IMR-90 (cell line): ENCODE results near the gene AP4S1. TPM values are rescaled to one million over a fixed set of nuclear protein-coding genes. Genes with fewer than 3 reads are reported as not detected.

ENCODE experiments used
- ATAC-seq: fragments of 200-7000 bp; cut with Tn5 transposase; 2 replicates; pipeline ENCODE4 v1.9.1; 2020; ENCODE audit warnings: low read depth, mild to moderate bottlenecking, moderate library complexity
- Bru-seq: library from RNA; stranded (reverse); fragments of 400-500 nt; gene quantifications from one replicate; lab custom pipeline; 2021; lab: Mats Ljungman, UMichigan
- BruChase-seq, 2 experiments: library from RNA; stranded (reverse); fragments of 400-500 nt; gene quantifications; one replicate each; lab custom pipeline; 2021; lab: Mats Ljungman, UMichigan
- BruUV-seq: library from RNA; stranded (reverse); fragments of 400-500 nt; replicated peaks from 2 replicates; lab custom pipeline; 2021; lab: Mats Ljungman, UMichigan
- CTCF ChIA-PET: fragments of 300-600 bp; formaldehyde crosslinking; extraction: SDS; loops from one replicate; lab custom pipeline; 2021; ENCODE audit warnings: antibody characterized with exemption; lab: Yijun Ruan, JAX
- POLR2A ChIA-PET: fragments of 300-600 bp; sonication (Branson Sonifier 250); formaldehyde crosslinking; loops from one replicate; lab custom pipeline; 2022; ENCODE audit warnings: antibody characterized with exemption; ENCODE audit not compliant: unreplicated experiment; lab: Charles Lee
- DNase-seq: peaks from one replicate; pipeline ENCODE4 v3.0.0; 2013
- H2AFZ ChIP-seq: replicated peaks from 2 replicates; pipeline ENCODE3; 2013; ENCODE audit warnings: low read length, mild to moderate bottlenecking; ENCODE audit not compliant: poor library complexity
- H2AK5ac ChIP-seq: 2 replicates; pipeline ENCODE4 v1.6.1; 2013; ENCODE audit warnings: low read depth, low read length, inconsistent platforms
- H2AK9ac ChIP-seq: replicated peaks from 2 replicates; pipeline ENCODE3; 2013; ENCODE audit warnings: mild to moderate bottlenecking, low read depth, low read length, moderate library complexity; ENCODE audit not compliant: poor library complexity
- H2BK120ac ChIP-seq: 2 replicates; pipeline ENCODE4 v1.6.1; 2013; ENCODE audit warnings: low read depth, low read length, inconsistent platforms
- H2BK15ac ChIP-seq: 3 replicates; pipeline ENCODE4 v1.6.1; 2013; ENCODE audit warnings: low read depth, low read length, inconsistent platforms
- H2BK20ac ChIP-seq: 2 replicates; pipeline ENCODE4 v1.6.1; 2013; ENCODE audit warnings: low read depth, mild to moderate bottlenecking, inconsistent platforms, low read length, moderate library complexity
- H2BK5ac ChIP-seq: 2 replicates; pipeline ENCODE4 v1.6.1; 2013; ENCODE audit warnings: mild to moderate bottlenecking, low read depth, low read length, inconsistent platforms; ENCODE audit not compliant: poor library complexity, severe bottlenecking
- H3K14ac ChIP-seq: replicated peaks from 2 replicates; pipeline ENCODE4 v1.6.1; 2013; ENCODE audit warnings: low read depth, low read length, inconsistent platforms
- H3K18ac ChIP-seq: 2 replicates; pipeline ENCODE4 v1.6.1; 2013; ENCODE audit warnings: low read depth, low read length, control low read depth
- H3K23ac ChIP-seq: 2 replicates; pipeline ENCODE4 v1.6.1; 2013; ENCODE audit warnings: low read depth, low read length, inconsistent platforms
- H3K27ac ChIP-seq: 2 replicates; pipeline ENCODE4 v1.5.1; 2013; ENCODE audit warnings: mild to moderate bottlenecking, control low read depth, low read length; ENCODE audit not compliant: insufficient read depth
- H3K27me3 ChIP-seq: 2 replicates; pipeline ENCODE4 v1.6.1; 2013; ENCODE audit warnings: low read length; ENCODE audit not compliant: control insufficient read depth, insufficient read depth
- H3K36me3 ChIP-seq: 2 replicates; pipeline ENCODE4 v1.6.1; 2013; ENCODE audit warnings: low read length, mixed read lengths; ENCODE audit not compliant: control insufficient read depth, insufficient read depth
- H3K4ac ChIP-seq: 2 replicates; pipeline ENCODE4 v1.6.1; 2013; ENCODE audit warnings: low read depth, low read length, inconsistent platforms
- H3K4me1 ChIP-seq: 2 replicates; pipeline ENCODE4 v1.6.1; 2013; ENCODE audit warnings: low read length, mixed read lengths; ENCODE audit not compliant: control insufficient read depth, insufficient read depth
- H3K4me2 ChIP-seq: 2 replicates; pipeline ENCODE4 v1.6.1; 2013; ENCODE audit warnings: low read depth, mild to moderate bottlenecking, control low read depth, low read length, moderate library complexity
- H3K4me3 ChIP-seq: 2 replicates; pipeline ENCODE4 v1.5.1; 2013; ENCODE audit warnings: low read depth, mild to moderate bottlenecking, control low read depth, low read length, moderate library complexity; ENCODE audit not compliant: insufficient read depth
- H3K56ac ChIP-seq: 2 replicates; pipeline ENCODE4 v1.6.1; 2013; ENCODE audit warnings: low read length, inconsistent platforms; ENCODE audit not compliant: insufficient read depth; ENCODE audit errors: extremely low read depth
- H3K79me1 ChIP-seq, 2 experiments: 2 replicates each; pipeline ENCODE4 v1.6.1; 2013; ENCODE audit warnings: low read length in 2 of 2, inconsistent platforms in 1 of 2, low read depth in 1 of 2
- H3K9ac ChIP-seq: 2 replicates; pipeline ENCODE4 v1.6.1; 2013; ENCODE audit warnings: low read depth, low read length, control low read depth
- H3K9me1 ChIP-seq: 2 replicates; pipeline ENCODE4 v1.6.1; 2013; ENCODE audit warnings: low read length, inconsistent platforms; ENCODE audit not compliant: insufficient read depth
- H3K9me3 ChIP-seq: 2 replicates; pipeline ENCODE4 v1.6.1; 2013; ENCODE audit warnings: low read length; ENCODE audit not compliant: control insufficient read depth, insufficient read depth
- H4K20me1 ChIP-seq: 2 replicates; pipeline ENCODE4 v1.6.1; 2013; ENCODE audit warnings: low read length, inconsistent platforms; ENCODE audit not compliant: insufficient read depth
- H4K5ac ChIP-seq: 2 replicates; pipeline ENCODE4 v1.6.1; 2013; ENCODE audit warnings: mild to moderate bottlenecking, low read depth, low read length, control low read depth
- H4K8ac ChIP-seq, 2 experiments: 2 replicates each; pipeline ENCODE4 v1.6.1; 2013; ENCODE audit warnings: low read depth in 2 of 2, low read length in 2 of 2, control low read depth in 1 of 2, inconsistent platforms in 1 of 2
- H4K91ac ChIP-seq: 2 replicates; pipeline ENCODE4 v1.6.1; 2013; ENCODE audit warnings: low read depth, low read length, inconsistent platforms; ENCODE audit not compliant: insufficient read depth
- MXI1 ChIP-seq: IDR thresholded peaks from 2 replicates; pipeline ENCODE4 v1.6.1; 2012; ENCODE audit warnings: low read depth, mild to moderate bottlenecking, low read length, moderate library complexity, borderline replicate concordance
- NFE2L2 ChIP-seq: fragments of 150-350 bp; IDR thresholded peaks from 2 replicates; pipeline ENCODE4 v1.6.1; 2016; ENCODE audit warnings: low read depth, mild to moderate bottlenecking, low read length
- WGBS, 2 experiments: methylation state at CpG; one replicate each; pipeline versions ENCODE4 v1.1.5 to v1.1.7; 2013; ENCODE audit warnings: missing lambda C conversion rate in 2 of 2; ENCODE audit not compliant: insufficient read length in 1 of 2; ENCODE audit errors: extremely low coverage in 2 of 2; 5-methylcytosine and 5-hydroxymethylcytosine counted together
- dilution Hi-C: fragments of 300-500 bp; cut with HindIII; formaldehyde crosslinking; loops from one replicate; pipeline ENCODE4 v1.14.3; 2018; ENCODE audit warnings: low sequenced_read_pairs; ENCODE audit not compliant: unreplicated experiment
- in situ Hi-C: fragments of 300-500 bp; cut with MboI; formaldehyde crosslinking; loops from 3 replicates; pipeline ENCODE4 v1.14.3; 2019; ENCODE audit warnings: low sequenced_read_pairs, inconsistent platforms, mixed read lengths
- intact Hi-C: fragments of 100-400 bp; cut with micrococcal nuclease; formaldehyde crosslinking; loops from 2 replicates; pipeline ENCODE4 v1.10.0; 2022
- long read RNA-seq: library from polyadenylated mRNA; unstranded; transcript quantifications from one replicate; pipeline ENCODE4 v2.0.0, GENCODE V29; 2021; ENCODE audit not compliant: unreplicated experiment
- polyA plus RNA-seq, 3 experiments: library from polyadenylated mRNA; depleted of rRNA; stranded (reverse); fragments of >200 nt; gene quantifications; 2 replicates each; pipeline ENCODE4 v1.2.3, GENCODE V29; 2012; ENCODE audit warnings: low replicate concordance in 1 of 3
- total RNA-seq: library from RNA; depleted of rRNA; stranded (reverse); fragments of >200 nt; gene quantifications from 2 replicates; pipeline ENCODE4 v1.2.3, GENCODE V29; 2012; rRNA removed

The AP4S1 gene, protein sequence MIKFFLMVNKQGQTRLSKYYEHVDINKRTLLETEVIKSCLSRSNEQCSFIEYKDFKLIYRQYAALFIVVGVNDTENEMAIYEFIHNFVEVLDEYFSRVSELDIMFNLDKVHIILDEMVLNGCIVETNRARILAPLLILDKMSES
- total RNA-seq = 4.5 and 5.8 TPM in 2 replicates
- polyA plus RNA-seq (2012; rRNA removed) = 2.5 and 2.7 TPM in 2 replicates
- polyA plus RNA-seq (2012; cell fraction: cytosol; rRNA removed) = 0.98 and 1.5 TPM in 2 replicates
- 1.9 and 4.1 TPM in 2 replicates for polyA plus RNA-seq (2012; cell fraction: nucleus; rRNA removed; ENCODE audit: low replicate concordance)
- percentile 58 among the genes with signal in this experiment for Bru-seq, nascent RNA
- percentile 58 among the genes with signal in this experiment for BruChase-seq, experiment 1, labeled RNA remaining after a 6-hour chase
- BruChase-seq, experiment 2, labeled RNA remaining after a 2-hour chase = percentile 49 among the genes with signal in this experiment
- long read RNA-seq, partial matches to known transcripts = 0 of 2 reads
- long read RNA-seq, other reads (novel, unspliced or antisense) = 1 of 2 reads

- peak within 1 kb of the TSS; percentile 100 for H3K4me2 ChIP-seq
- peaks cover 35% of the 10 kb centered on the region for H4K20me1 ChIP-seq
- ChIA-PET POLR2A (no interaction called here), CTCF (no interaction called here)
- intact Hi-C loops (loop anchor here (1.0 to 2.0 kb wide), 3 partner anchors 33 to 65 kb away; no protein-coding TSS in a partner anchor), dilution Hi-C loops (no loop called here), in situ Hi-C loops (no loop called here)
- peak within 1 kb of the TSS; percentile 98 for H2AK5ac ChIP-seq
- H2AK9ac ChIP-seq = peak within 1 kb of the TSS; percentile 98
- peak within 1 kb of the TSS; percentile 99 for H3K9ac ChIP-seq
- H3K27me3 ChIP-seq = no peaks in the 10 kb centered on the region
- ATAC-seq (peak; percentile 43), DNase-seq (no peak)
- peak within 1 kb of the TSS; percentile 78; the same call in 1 of the 2 replicates for H2BK120ac ChIP-seq
- H4K8ac ChIP-seq = peak within 1 kb of the TSS; percentile 90 to 100
- peak within 1 kb of the TSS; percentile 93 for H2AFZ ChIP-seq
- H3K36me3 ChIP-seq = 0 out of 2 replicates have a peak, but pooled peaks cover 2% of the 10 kb centered on the region
- 0% methylated on average over 19 of the region's 53 CpGs; no CpG with 5 or more reads in 1 of the 2 experiments for WGBS, 2 experiments
- peak within 1 kb of the TSS; percentile 96 for H2BK5ac ChIP-seq
- H3K18ac ChIP-seq = peak within 1 kb of the TSS; percentile 89
- peak within 1 kb of the TSS; percentile 97 for H3K4me3 ChIP-seq
- H3K23ac ChIP-seq = peak within 1 kb of the TSS; percentile 96
- peak within 1 kb of the TSS; percentile 80 for H3K56ac ChIP-seq
- H3K4me1 ChIP-seq = no peaks in the 10 kb centered on the region
- H4K91ac ChIP-seq = peak within 1 kb of the TSS; percentile 94
- peak within 1 kb of the TSS; percentile 93 for H4K5ac ChIP-seq
- no peaks in the 10 kb centered on the region for H3K9me1 ChIP-seq
- TF ChIP-seq NFE2L2 (no peak), MXI1 (peak; percentile 44; the same call in 1 of the 2 replicates)
- no peaks in the 10 kb centered on the region for H3K9me3 ChIP-seq
- H3K79me1 ChIP-seq = peaks cover 9 to 42% of the 10 kb centered on the region in 2 experiments
- peak within 1 kb of the TSS; percentile 99 for H3K27ac ChIP-seq
- peak within 1 kb of the TSS; percentile 93 for H3K14ac ChIP-seq
- peak within 1 kb of the TSS; percentile 99 for H3K4ac ChIP-seq
- H2BK20ac ChIP-seq = no peak within 1 kb of the TSS
- no TSS peak for BruUV-seq
- peak within 1 kb of the TSS; percentile 64; the same call in 1 of the 3 replicates for H2BK15ac ChIP-seq
Measured at GRCh38 chr14:31025367-31026076, at the start of gene AP4S1. Gene AP4S1 (plus strand): TSS chr14:31025649. CDS start chr14:31066197, 40,548 bp downstream.
